ENCODE data around the gene CISH.

Gene CISH

DNA sequence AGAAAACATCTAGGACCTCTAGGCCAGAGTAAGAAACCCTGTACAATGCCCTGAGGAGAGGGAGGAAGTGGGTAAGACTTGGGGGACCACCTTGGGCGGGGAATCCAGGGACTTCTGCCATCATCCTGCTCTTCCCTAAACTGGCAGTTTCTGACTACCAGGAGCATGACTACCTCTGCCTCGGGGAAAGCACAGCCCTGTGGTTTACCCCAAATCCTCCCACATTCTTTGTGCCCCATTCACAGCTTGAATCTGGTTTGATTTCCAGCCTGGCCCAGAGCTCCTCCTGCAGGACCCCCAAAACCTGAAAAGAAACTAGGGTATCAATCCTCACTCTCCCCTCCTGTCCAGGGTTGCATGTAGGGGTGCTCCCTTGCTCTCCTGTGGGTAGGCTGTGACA is 48.7 kb downstream of the CISH start:
- Histone ChIP-seq H3K27ac (no peak overlapping the region), H3K36me3 (replicated peaks) (no peaks in the 10 kb centered on the region), H3K27me3 (replicated peaks) (peaks cover 4% of the 10 kb centered on the region), H3K4me3 (ENCODE audit: low read depth, low read length) (no peak overlapping the region)
- no peak for DNase-seq
- in situ Hi-C loops (cut with HindIII; ENCODE audit: low pct_ligation_motif_present, low sequenced_read_pairs), result no loop called here
- TF ChIP-seq, protein P1, sequence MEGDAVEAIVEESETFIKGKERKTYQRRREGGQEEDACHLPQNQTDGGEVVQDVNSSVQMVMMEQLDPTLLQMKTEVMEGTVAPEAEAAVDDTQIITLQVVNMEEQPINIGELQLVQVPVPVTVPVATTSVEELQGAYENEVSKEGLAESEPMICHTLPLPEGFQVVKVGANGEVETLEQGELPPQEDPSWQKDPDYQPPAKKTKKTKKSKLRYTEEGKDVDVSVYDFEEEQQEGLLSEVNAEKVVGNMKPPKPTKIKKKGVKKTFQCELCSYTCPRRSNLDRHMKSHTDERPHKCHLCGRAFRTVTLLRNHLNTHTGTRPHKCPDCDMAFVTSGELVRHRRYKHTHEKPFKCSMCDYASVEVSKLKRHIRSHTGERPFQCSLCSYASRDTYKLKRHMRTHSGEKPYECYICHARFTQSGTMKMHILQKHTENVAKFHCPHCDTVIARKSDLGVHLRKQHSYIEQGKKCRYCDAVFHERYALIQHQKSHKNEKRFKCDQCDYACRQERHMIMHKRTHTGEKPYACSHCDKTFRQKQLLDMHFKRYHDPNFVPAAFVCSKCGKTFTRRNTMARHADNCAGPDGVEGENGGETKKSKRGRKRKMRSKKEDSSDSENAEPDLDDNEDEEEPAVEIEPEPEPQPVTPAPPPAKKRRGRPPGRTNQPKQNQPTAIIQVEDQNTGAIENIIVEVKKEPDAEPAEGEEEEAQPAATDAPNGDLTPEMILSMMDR (IDR thresholded peaks at IDR 0.05; ENCODE audit: low read depth, low read length, missing control alignments), result no peak

DNA sequence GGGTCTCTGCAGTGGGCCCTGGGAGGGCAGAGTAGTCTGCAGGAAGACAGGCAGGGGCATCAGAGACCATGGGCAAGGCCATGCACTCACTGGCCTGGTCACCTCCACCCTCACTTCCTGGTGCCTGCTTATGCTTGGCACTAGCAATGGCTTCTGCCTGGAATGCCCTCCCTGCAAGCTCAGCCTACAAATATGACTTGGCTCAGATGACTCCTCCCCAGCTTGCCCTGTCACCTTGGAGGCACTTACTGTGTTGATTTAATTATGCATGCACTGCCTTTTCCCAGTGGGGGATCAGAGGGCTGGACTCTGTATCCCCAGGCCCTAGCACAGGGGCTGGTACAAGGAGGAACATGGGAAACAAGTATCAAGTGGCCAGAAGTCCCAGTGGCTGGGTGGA is 51.9 kb downstream of the CISH start:
- no peaks in the 10 kb centered on the region for H3K36me3 ChIP-seq (replicated peaks)
- H3K27me3 ChIP-seq (replicated peaks), result peaks cover 6% of the 10 kb centered on the region
- no peak overlapping the region for H3K27ac ChIP-seq
- no peak overlapping the region for H3K4me3 ChIP-seq (ENCODE audit: low read depth, low read length)
- DNase-seq, result no peak
- TF ChIP-seq, protein P1 (IDR thresholded peaks at IDR 0.05; ENCODE audit: low read depth, low read length, missing control alignments), result no peak
- in situ Hi-C loops (cut with HindIII; ENCODE audit: low pct_ligation_motif_present, low sequenced_read_pairs), result no loop called here

DNA sequence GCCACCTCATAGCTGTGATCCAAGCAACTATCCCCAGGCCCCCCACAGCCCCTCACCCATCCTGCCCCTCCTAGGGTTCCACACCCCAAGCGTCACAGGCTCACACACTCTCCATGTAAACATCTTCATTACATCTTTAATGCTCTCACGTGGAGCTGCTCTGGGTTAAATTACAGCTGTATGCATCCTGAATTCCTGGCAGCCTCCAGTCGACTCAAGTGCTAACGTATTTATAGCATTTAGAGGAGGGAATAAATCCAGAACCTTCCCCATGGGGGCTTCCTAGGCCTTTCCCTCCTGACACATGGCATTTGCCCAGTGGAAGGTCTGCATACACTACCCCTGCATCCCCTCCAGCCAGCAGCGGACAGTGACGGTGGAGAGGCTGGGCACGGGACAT is 53.7 kb downstream of the CISH start:
- no peak overlapping the region for H3K27ac ChIP-seq
- no peak for DNase-seq

DNA sequence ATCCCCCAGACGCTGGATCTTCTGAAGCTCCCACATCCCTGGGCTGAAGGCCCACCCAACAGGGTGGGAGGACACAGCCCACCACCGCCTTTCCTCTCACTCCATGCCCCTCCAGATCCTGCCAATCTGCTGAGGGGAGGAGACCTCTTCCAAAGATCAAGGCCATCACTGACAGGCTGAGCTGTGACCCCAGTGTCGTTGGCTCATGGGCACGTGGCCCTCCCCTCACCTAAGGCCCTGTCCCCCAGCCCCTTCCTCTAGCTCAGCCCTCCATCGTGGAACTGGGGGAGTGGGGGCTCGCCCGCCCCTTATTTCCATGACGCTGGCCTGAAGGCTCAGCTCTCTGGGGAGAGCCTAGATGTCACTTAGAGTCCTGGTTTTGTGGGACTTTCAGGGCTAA is 54.5 kb downstream of the CISH start:
- Histone ChIP-seq H3K36me3 (replicated peaks) (no peaks in the 10 kb centered on the region), H3K27ac (no peak overlapping the region), H3K4me3 (ENCODE audit: low read depth, low read length) (no peak overlapping the region), H3K27me3 (replicated peaks) (peaks cover 6% of the 10 kb centered on the region)
- in situ Hi-C loops (cut with HindIII; ENCODE audit: low pct_ligation_motif_present, low sequenced_read_pairs), result no loop called here
- DNase-seq, result no peak
- TF ChIP-seq, protein P1 (IDR thresholded peaks at IDR 0.05; ENCODE audit: low read depth, low read length, missing control alignments), result no peak

More for the DNA sequence above, 53.7 kb downstream of the CISH start:
- no peak overlapping the region for H3K4me3 ChIP-seq (ENCODE audit: low read depth, low read length)
- no peaks in the 10 kb centered on the region for H3K36me3 ChIP-seq (replicated peaks)
- H3K27me3 ChIP-seq (replicated peaks), result peaks cover 6% of the 10 kb centered on the region
- TF ChIP-seq, protein P1 (IDR thresholded peaks at IDR 0.05; ENCODE audit: low read depth, low read length, missing control alignments), result no peak
- in situ Hi-C loops (cut with HindIII; ENCODE audit: low pct_ligation_motif_present, low sequenced_read_pairs), result no loop called here
